Kidney epithelial cell (primary cell): Measurements from ENCODE around the gene IRAK1BP1. TPM values are rescaled to one million over a fixed set of nuclear protein-coding genes. Genes with fewer than 3 reads are reported as not detected.
"Not testable (repeated sequence)": the region's sequence is repeated elsewhere in the genome, so short reads cannot be mapped to it uniquely, and the experiment has no call there.

Experiments
- DNase-seq: peaks from one replicate; pipeline ENCODE4 v3.0.0-alpha.2; 2010; ENCODE audit warnings: low read depth
- H3K27me3 ChIP-seq: 2 replicates; pipeline ENCODE4 v1.6.0; 2011; ENCODE audit warnings: low read length; ENCODE audit not compliant: control insufficient read depth, insufficient read depth
- H3K36me3 ChIP-seq: 2 replicates; pipeline ENCODE4 v1.5.1; 2011; ENCODE audit warnings: low read length; ENCODE audit not compliant: control insufficient read depth, insufficient read depth
- H3K4me3 ChIP-seq: 2 replicates; pipeline ENCODE4 v1.5.1; 2011; ENCODE audit warnings: low read depth, mild to moderate bottlenecking, control low read depth, low read length
- CTCF ChIP-seq: IDR thresholded peaks from 2 replicates; pipeline ENCODE4 v1.5.1; 2011; ENCODE audit warnings: mild to moderate bottlenecking, moderate library complexity, low read length, control low read depth, inconsistent platforms; ENCODE audit not compliant: insufficient read depth, poor library complexity, severe bottlenecking
- total RNA-seq: library from RNA; depleted of rRNA; stranded (reverse); fragments of >200 nt; gene quantifications from 2 replicates; pipeline ENCODE4 v1.2.3, GENCODE V29; 2015

The IRAK1BP1 gene
- total RNA-seq, 1 donor from 2014 or later: 4.5 TPM

- Histone ChIP-seq H3K4me3 (no peak overlapping the region), H3K27me3 (no peaks in the 10 kb centered on the region), H3K36me3 (no peaks in the 10 kb centered on the region)
- no peak for TF ChIP-seq CTCF
- no peak for DNase-seq
Observed at GRCh38 chr6:78844899-78845298, 22.5 kb upstream of the IRAK1BP1 start.

- H3K4me3 ChIP-seq: no peak overlapping the region
- H3K27me3 ChIP-seq: no peaks in the 10 kb centered on the region
- DNase-seq: no peak
- no peak for TF ChIP-seq CTCF
- H3K36me3 ChIP-seq: no peaks in the 10 kb centered on the region
Observed at GRCh38 chr6:78845567-78845966, 21.8 kb upstream of the IRAK1BP1 start.

- no peak for TF ChIP-seq CTCF
- H3K36me3 ChIP-seq: no peaks in the 10 kb centered on the region
- DNase-seq: no peak
- H3K27me3 ChIP-seq: no peaks in the 10 kb centered on the region
- no peak overlapping the region for H3K4me3 ChIP-seq
Observed at GRCh38 chr6:78850621-78851020, 16.7 kb upstream of the IRAK1BP1 start.

GRCh38 chr6:78851156-78851555 is 16.2 kb upstream of the IRAK1BP1 start:
- no peak for TF ChIP-seq CTCF
- no peak for DNase-seq

GRCh38 chr6:78854546-78854945 is 12.8 kb upstream of the IRAK1BP1 start:
- no peak for TF ChIP-seq CTCF
- H3K4me3 ChIP-seq: no peak overlapping the region
- DNase-seq: no peak
- no peaks in the 10 kb centered on the region for H3K36me3 ChIP-seq
- H3K27me3 ChIP-seq: no peaks in the 10 kb centered on the region

More at GRCh38 chr6:78851156-78851555, 16.2 kb upstream of the IRAK1BP1 start:
- Histone ChIP-seq H3K27me3 (no peaks in the 10 kb centered on the region), H3K36me3 (no peaks in the 10 kb centered on the region), H3K4me3 (no peak overlapping the region)

- not testable (repeated sequence) for DNase-seq, H3K4me3 ChIP-seq, H3K27me3 ChIP-seq, H3K36me3 ChIP-seq
Observed at GRCh38 chr6:78858339-78858938, 8.9 kb upstream of the IRAK1BP1 start.
